Activated T-cell treated with anti-CD3 and anti-CD28 coated beads, Interleukin-2, amount 50 U/mL, for 24 hours (primary cell): ENCODE results near the gene KIF13A.
"Not testable (repeated sequence)": the region's sequence is repeated elsewhere in the genome, so short reads cannot be mapped to it uniquely, and the experiment has no call there.

Source experiments
- DNase-seq: peaks from one replicate; pipeline ENCODE4 v3.0.0-alpha.2; 2020
- H3K27ac Mint-ChIP-seq: 2 replicates; pipeline ENCODE4 v1.8.0; 2020; ENCODE audit warnings: mild to moderate bottlenecking, mixed read lengths
- H3K27me3 Mint-ChIP-seq: 2 replicates; pipeline ENCODE4 v1.8.0; 2020; ENCODE audit warnings: mixed read lengths
- H3K36me3 Mint-ChIP-seq: 2 replicates; pipeline ENCODE4 v1.8.0; 2020; ENCODE audit warnings: low read depth, mixed read lengths
- H3K4me1 Mint-ChIP-seq: 2 replicates; pipeline ENCODE4 v1.8.0; 2020; ENCODE audit warnings: low read depth, mixed read lengths
- H3K4me3 Mint-ChIP-seq: 2 replicates; pipeline ENCODE4 v1.8.0; 2020; ENCODE audit warnings: mild to moderate bottlenecking, moderate library complexity, mixed read lengths
- H3K9me3 Mint-ChIP-seq: 2 replicates; pipeline ENCODE4 v1.8.0; 2020; ENCODE audit warnings: mixed read lengths

Gene KIF13A

GRCh38 chr6:18019133-18019532 is 31.7 kb upstream of the KIF13A start:
- H3K4me1 Mint-ChIP-seq, H3K9me3 Mint-ChIP-seq, H3K27ac Mint-ChIP-seq, H3K36me3 Mint-ChIP-seq, H3K4me3 Mint-ChIP-seq, DNase-seq: not testable (repeated sequence)
- H3K27me3 Mint-ChIP-seq: peaks cover 26% of the 10 kb centered on the region

- no peaks in the 10 kb centered on the region for H3K36me3 Mint-ChIP-seq
- no peak overlapping the region for H3K27ac Mint-ChIP-seq
- DNase-seq: no peak
- H3K9me3 Mint-ChIP-seq: no peaks in the 10 kb centered on the region
- no peaks in the 10 kb centered on the region for H3K4me1 Mint-ChIP-seq
- H3K27me3 Mint-ChIP-seq: peaks cover 20% of the 10 kb centered on the region
- no peak overlapping the region for H3K4me3 Mint-ChIP-seq
Measured at GRCh38 chr6:18016698-18017097, 29.3 kb upstream of the KIF13A start.

GRCh38 chr6:18016133-18016532 is 28.7 kb upstream of the KIF13A start:
- H3K4me3 Mint-ChIP-seq: no peak overlapping the region
- no peak for DNase-seq
- H3K27ac Mint-ChIP-seq: no peak overlapping the region
- H3K4me1 Mint-ChIP-seq: no peaks in the 10 kb centered on the region
- H3K27me3 Mint-ChIP-seq: peaks cover 20% of the 10 kb centered on the region
- H3K9me3 Mint-ChIP-seq: no peaks in the 10 kb centered on the region
- no peaks in the 10 kb centered on the region for H3K36me3 Mint-ChIP-seq

GRCh38 chr6:18011287-18011686 is 23.9 kb upstream of the KIF13A start:
- Mint-ChIP-seq H3K36me3 (no peaks in the 10 kb centered on the region), H3K27ac (no peak overlapping the region), H3K4me3 (no peak overlapping the region), H3K27me3 (peaks cover 7% of the 10 kb centered on the region), H3K9me3 (peaks cover 3% of the 10 kb centered on the region), H3K4me1 (no peaks in the 10 kb centered on the region)
- no peak for DNase-seq

GRCh38 chr6:18010540-18010939 is 23.1 kb upstream of the KIF13A start:
- not testable (repeated sequence) for H3K4me3 Mint-ChIP-seq, DNase-seq, H3K27me3 Mint-ChIP-seq, H3K36me3 Mint-ChIP-seq, H3K9me3 Mint-ChIP-seq, H3K27ac Mint-ChIP-seq, H3K4me1 Mint-ChIP-seq

- Mint-ChIP-seq H3K9me3 (no peaks in the 10 kb centered on the region), H3K4me1 (no peaks in the 10 kb centered on the region), H3K36me3 (no peaks in the 10 kb centered on the region), H3K4me3 (no peak overlapping the region), H3K27me3 (peaks cover 24% of the 10 kb centered on the region), H3K27ac (no peak overlapping the region)
- no peak for DNase-seq
Measured at GRCh38 chr6:18004256-18004985, 17.0 kb upstream of the KIF13A start.

- no peaks in the 10 kb centered on the region for H3K9me3 Mint-ChIP-seq
Measured at GRCh38 chr6:17999425-17999824, 12.0 kb upstream of the KIF13A start.

GRCh38 chr6:17998442-17998841 is 11.0 kb upstream of the KIF13A start:
- Mint-ChIP-seq H3K27ac (no peak overlapping the region), H3K4me1 (peaks cover 2% of the 10 kb centered on the region), H3K27me3 (peaks cover 70% of the 10 kb centered on the region), H3K36me3 (no peaks in the 10 kb centered on the region), H3K4me3 (no peak overlapping the region), H3K9me3 (no peaks in the 10 kb centered on the region)
- no peak for DNase-seq

More at GRCh38 chr6:17999425-17999824, 12.0 kb upstream of the KIF13A start:
- no peaks in the 10 kb centered on the region for H3K36me3 Mint-ChIP-seq
- DNase-seq: no peak
- H3K27me3 Mint-ChIP-seq: peaks cover 62% of the 10 kb centered on the region
- no peak overlapping the region for H3K4me3 Mint-ChIP-seq
- H3K4me1 Mint-ChIP-seq: no peaks in the 10 kb centered on the region
- no peak overlapping the region for H3K27ac Mint-ChIP-seq

GRCh38 chr6:17998003-17998402 is 10.6 kb upstream of the KIF13A start:
- no peak overlapping the region for H3K4me3 Mint-ChIP-seq
- H3K36me3 Mint-ChIP-seq: no peaks in the 10 kb centered on the region
- no peak overlapping the region for H3K27ac Mint-ChIP-seq
- DNase-seq: no peak
- no peaks in the 10 kb centered on the region for H3K9me3 Mint-ChIP-seq
- H3K27me3 Mint-ChIP-seq: peaks cover 73% of the 10 kb centered on the region
- H3K4me1 Mint-ChIP-seq: peaks cover 4% of the 10 kb centered on the region

GRCh38 chr6:17995414-17995813 is 8.0 kb upstream of the KIF13A start:
- no peak for DNase-seq
- Mint-ChIP-seq H3K9me3 (no peaks in the 10 kb centered on the region), H3K27ac (no peak overlapping the region), H3K27me3 (peaks cover 83% of the 10 kb centered on the region), H3K4me1 (peaks cover 5% of the 10 kb centered on the region), H3K36me3 (no peaks in the 10 kb centered on the region), H3K4me3 (no peak overlapping the region)

GRCh38 chr6:17994019-17994418 is 6.6 kb upstream of the KIF13A start:
- H3K27me3 Mint-ChIP-seq: peaks cover 83% of the 10 kb centered on the region
- H3K9me3 Mint-ChIP-seq: no peaks in the 10 kb centered on the region
- H3K4me3 Mint-ChIP-seq: no peak overlapping the region
- H3K4me1 Mint-ChIP-seq: peaks cover 5% of the 10 kb centered on the region
- DNase-seq: no peak
- no peaks in the 10 kb centered on the region for H3K36me3 Mint-ChIP-seq
- H3K27ac Mint-ChIP-seq: no peak overlapping the region

GRCh38 chr6:17988422-17988944 is 1.0 kb upstream of the KIF13A start:
- no peak overlapping the region for H3K27ac Mint-ChIP-seq
- H3K9me3 Mint-ChIP-seq: no peaks in the 10 kb centered on the region
- H3K36me3 Mint-ChIP-seq: no peaks in the 10 kb centered on the region
- H3K4me3 Mint-ChIP-seq: peak overlapping the region; percentile 74
- peaks cover 15% of the 10 kb centered on the region for H3K4me1 Mint-ChIP-seq
- DNase-seq: no peak
- peaks cover 82% of the 10 kb centered on the region for H3K27me3 Mint-ChIP-seq

GRCh38 chr6:17987697-17988421 is 424 bp upstream of the KIF13A start:
- DNase-seq: peak; percentile 56
- H3K27ac Mint-ChIP-seq: no peak overlapping the region
- no peaks in the 10 kb centered on the region for H3K9me3 Mint-ChIP-seq
- no peaks in the 10 kb centered on the region for H3K36me3 Mint-ChIP-seq
- H3K4me1 Mint-ChIP-seq: peaks cover 12% of the 10 kb centered on the region
- H3K27me3 Mint-ChIP-seq: peaks cover 80% of the 10 kb centered on the region
- peak overlapping the region; percentile 74 for H3K4me3 Mint-ChIP-seq

- H3K27me3 Mint-ChIP-seq: peaks cover 83% of the 10 kb centered on the region
- no peaks in the 10 kb centered on the region for H3K9me3 Mint-ChIP-seq
- no peaks in the 10 kb centered on the region for H3K36me3 Mint-ChIP-seq
- peaks cover 12% of the 10 kb centered on the region for H3K4me1 Mint-ChIP-seq
- H3K4me3 Mint-ChIP-seq: peak overlapping the region; percentile 69
- peak; percentile 41 for DNase-seq
- no peak overlapping the region for H3K27ac Mint-ChIP-seq
Measured at GRCh38 chr6:17986656-17987446, 584 bp downstream of the KIF13A start.
